ENCODE data around the gene LENG9.

The LENG9 gene

GRCh38 chr19:54418930-54419800 lies 44.4 kb downstream of the LENG9 start:
- no peak for DNase-seq

GRCh38 chr19:54418030-54418929 lies 45.3 kb downstream of the LENG9 start:
- no peak for DNase-seq

- DNase-seq: no peak
Observed at GRCh38 chr19:54416695-54417491, 46.7 kb downstream of the LENG9 start.

- DNase-seq: no peak
Observed at GRCh38 chr19:54415901-54416673, 47.5 kb downstream of the LENG9 start.

- no peak for DNase-seq
Observed at GRCh38 chr19:54415208-54415900, 48.2 kb downstream of the LENG9 start, which contains the start of gene TTYH1. Gene TTYH1, plus strand, starts transcription at chr19:54415464. Its CDS starts 89 bp downstream, at chr19:54415553.

- DNase-seq: no peak
Observed at GRCh38 chr19:54414156-54414555, 49.4 kb downstream of the LENG9 start.

GRCh38 chr19:54412877-54413276 lies 50.7 kb downstream of the LENG9 start:
- no peak for DNase-seq
